Left ventricle myocardium inferior (tissue), 1 donor: ENCODE measurements around the gene TSPAN7. TPM values are rescaled to one million over a fixed set of nuclear protein-coding genes. Genes with fewer than 3 reads are reported as not detected.

Experiments used
- DNase-seq: peaks from one replicate; pipeline ENCODE4 v3.0.0-alpha.2; 2020
- H3K27ac ChIP-seq: fragments of 200-600 bp; replicated peaks from 2 replicates; pipeline ENCODE4 v1.8.0; 2021
- H3K27me3 ChIP-seq: fragments of 200-600 bp; 2 replicates; pipeline ENCODE4 v1.8.0; 2021; ENCODE audit warnings: low read depth
- H3K36me3 ChIP-seq: fragments of 200-600 bp; 2 replicates; pipeline ENCODE4 v1.8.0; 2021
- H3K4me1 ChIP-seq: fragments of 200-600 bp; 2 replicates; pipeline ENCODE4 v1.8.0; 2021
- H3K4me3 ChIP-seq: fragments of 200-600 bp; 2 replicates; pipeline ENCODE4 v1.8.0; 2021; ENCODE audit warnings: mild to moderate bottlenecking, moderate library complexity
- H3K9me3 ChIP-seq: fragments of 200-600 bp; replicated peaks from 2 replicates; pipeline ENCODE4 v1.8.0; 2021
- intact Hi-C: fragments of 100-400 bp; cut with micrococcal nuclease; formaldehyde crosslinking; loops from one replicate; pipeline ENCODE4 v1.11.0; 2022
- total RNA-seq: library from RNA; stranded (reverse); fragmentation: NEBNext Ultra II Directional; extraction: Animal tissue kit (Norgen Biotek cat#: 25700); gene quantifications from one replicate; pipeline ENCODE4 v1.2.1, GENCODE V29; 2021
- TF ChIP-seq, protein P1 (sequence below): fragments of 200-600 bp; IDR thresholded peaks from 2 replicates; pipeline ENCODE4 v1.8.0; 2021; ENCODE audit warnings: antibody characterized with exemption, mild to moderate bottlenecking, borderline replicate concordance
- donor health status: DM: no; HTN: yes; CAD: no; lungs with severe emphysema.

TSPAN7 gene
- total RNA-seq, 1 donor from 2014 or later, result 14.8 TPM

DNA sequence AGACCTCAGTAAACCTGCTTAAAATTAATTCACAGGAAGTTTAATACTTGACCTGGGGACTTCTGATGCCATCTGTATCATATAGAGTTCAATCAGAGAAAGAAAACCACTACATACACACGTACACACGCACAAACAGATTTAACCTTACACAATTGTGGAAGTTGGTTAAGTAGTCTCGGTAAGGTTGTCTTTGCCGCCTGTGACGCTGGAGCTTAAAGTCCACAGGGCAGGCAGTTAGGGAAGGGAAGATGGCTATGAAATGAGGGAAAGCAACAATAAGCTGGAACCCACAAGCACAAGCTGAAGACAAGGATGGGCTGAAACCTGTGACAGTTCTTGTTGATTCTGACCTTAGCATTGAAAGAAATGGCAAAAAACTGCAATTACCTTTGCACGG, 41.7 kb upstream of the TSPAN7 start:
- intact Hi-C loops, result no loop called here

DNA sequence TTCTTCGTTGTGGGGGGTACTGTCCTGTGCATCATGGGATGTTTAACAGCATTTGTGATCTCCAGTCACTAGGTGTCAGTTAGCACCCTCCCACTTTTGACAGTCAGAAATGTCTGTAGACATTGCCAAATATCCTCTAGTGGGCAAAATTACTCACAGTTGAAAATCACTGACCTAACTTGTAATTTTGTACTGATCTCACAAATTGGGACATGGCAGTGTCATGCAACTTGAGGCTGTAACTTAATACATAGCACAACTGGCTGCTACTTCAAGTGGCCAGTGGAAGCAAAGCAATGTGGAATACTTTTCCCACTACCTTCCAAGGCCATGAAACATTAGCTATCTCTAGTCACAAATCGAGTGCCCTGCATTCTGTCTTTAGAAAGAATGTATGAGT, 23.2 kb upstream of the TSPAN7 start:
- Histone ChIP-seq H3K9me3 (no peaks in the 10 kb centered on the region), H3K36me3 (no peaks in the 10 kb centered on the region), H3K4me3 (no peak overlapping the region), H3K27me3 (no peaks in the 10 kb centered on the region), H3K4me1 (no peaks in the 10 kb centered on the region), H3K27ac (no peak overlapping the region)
- TF ChIP-seq, protein P1, sequence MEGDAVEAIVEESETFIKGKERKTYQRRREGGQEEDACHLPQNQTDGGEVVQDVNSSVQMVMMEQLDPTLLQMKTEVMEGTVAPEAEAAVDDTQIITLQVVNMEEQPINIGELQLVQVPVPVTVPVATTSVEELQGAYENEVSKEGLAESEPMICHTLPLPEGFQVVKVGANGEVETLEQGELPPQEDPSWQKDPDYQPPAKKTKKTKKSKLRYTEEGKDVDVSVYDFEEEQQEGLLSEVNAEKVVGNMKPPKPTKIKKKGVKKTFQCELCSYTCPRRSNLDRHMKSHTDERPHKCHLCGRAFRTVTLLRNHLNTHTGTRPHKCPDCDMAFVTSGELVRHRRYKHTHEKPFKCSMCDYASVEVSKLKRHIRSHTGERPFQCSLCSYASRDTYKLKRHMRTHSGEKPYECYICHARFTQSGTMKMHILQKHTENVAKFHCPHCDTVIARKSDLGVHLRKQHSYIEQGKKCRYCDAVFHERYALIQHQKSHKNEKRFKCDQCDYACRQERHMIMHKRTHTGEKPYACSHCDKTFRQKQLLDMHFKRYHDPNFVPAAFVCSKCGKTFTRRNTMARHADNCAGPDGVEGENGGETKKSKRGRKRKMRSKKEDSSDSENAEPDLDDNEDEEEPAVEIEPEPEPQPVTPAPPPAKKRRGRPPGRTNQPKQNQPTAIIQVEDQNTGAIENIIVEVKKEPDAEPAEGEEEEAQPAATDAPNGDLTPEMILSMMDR, result no peak
- intact Hi-C loops, result no loop called here
- DNase-seq, result no peak

More for the DNA sequence above, 41.7 kb upstream of the TSPAN7 start:
- Histone ChIP-seq H3K4me1 (no peaks in the 10 kb centered on the region), H3K9me3 (no peaks in the 10 kb centered on the region), H3K36me3 (no peaks in the 10 kb centered on the region), H3K27ac (no peak overlapping the region), H3K4me3 (no peak overlapping the region), H3K27me3 (no peaks in the 10 kb centered on the region)
- DNase-seq, result no peak
- TF ChIP-seq, protein P1, result no peak

DNA sequence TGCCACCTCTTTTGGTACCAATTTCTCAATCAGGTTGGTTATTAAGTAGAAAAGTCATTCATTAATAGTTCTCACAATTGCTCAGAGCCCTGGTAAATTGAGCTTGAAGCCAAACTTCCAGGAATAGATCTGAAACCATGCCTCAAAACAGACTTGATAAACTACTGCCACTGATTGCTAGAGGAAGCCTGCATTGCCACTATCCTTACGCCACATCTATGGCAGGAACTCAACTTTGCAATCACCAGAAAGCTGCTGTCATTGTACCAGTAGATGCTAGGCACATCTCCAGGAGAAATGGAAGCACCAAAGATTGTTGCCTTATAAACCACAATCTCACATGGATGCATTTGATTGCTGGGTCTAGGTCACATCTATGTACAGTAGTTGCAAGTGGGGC, 21.6 kb upstream of the TSPAN7 start:
- DNase-seq, result no peak
- Histone ChIP-seq H3K27me3 (no peaks in the 10 kb centered on the region), H3K27ac (no peak overlapping the region), H3K36me3 (no peaks in the 10 kb centered on the region), H3K4me1 (no peaks in the 10 kb centered on the region), H3K9me3 (no peaks in the 10 kb centered on the region), H3K4me3 (no peak overlapping the region)
- TF ChIP-seq, protein P1, result no peak
- intact Hi-C loops, result no loop called here

DNA sequence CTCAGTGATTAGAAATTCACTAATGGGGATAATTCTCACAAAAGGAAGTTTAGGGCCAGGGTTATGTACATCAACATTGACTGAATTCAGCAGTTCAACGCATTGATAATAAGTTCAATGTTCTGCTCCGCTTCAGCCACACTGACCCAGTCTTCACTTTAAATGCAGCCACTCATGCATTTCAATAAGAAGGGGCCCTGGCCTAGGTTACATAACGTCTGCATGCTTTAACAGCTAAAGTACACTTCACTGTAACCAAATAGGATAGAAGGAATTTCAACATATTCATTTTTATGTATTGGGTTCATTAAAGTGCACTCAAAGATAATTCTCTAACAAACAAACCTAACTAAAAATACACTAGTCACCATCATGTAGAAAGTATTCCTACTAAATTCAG, 12.8 kb upstream of the TSPAN7 start:
- no peaks in the 10 kb centered on the region for H3K27me3 ChIP-seq
- no peak overlapping the region for H3K4me3 ChIP-seq
- TF ChIP-seq, protein P1, result no peak
- H3K36me3 ChIP-seq, result no peaks in the 10 kb centered on the region
- no peak for DNase-seq
- H3K27ac ChIP-seq, result no peak overlapping the region
- intact Hi-C loops, result no loop called here
- H3K9me3 ChIP-seq, result no peaks in the 10 kb centered on the region
- no peaks in the 10 kb centered on the region for H3K4me1 ChIP-seq

DNA sequence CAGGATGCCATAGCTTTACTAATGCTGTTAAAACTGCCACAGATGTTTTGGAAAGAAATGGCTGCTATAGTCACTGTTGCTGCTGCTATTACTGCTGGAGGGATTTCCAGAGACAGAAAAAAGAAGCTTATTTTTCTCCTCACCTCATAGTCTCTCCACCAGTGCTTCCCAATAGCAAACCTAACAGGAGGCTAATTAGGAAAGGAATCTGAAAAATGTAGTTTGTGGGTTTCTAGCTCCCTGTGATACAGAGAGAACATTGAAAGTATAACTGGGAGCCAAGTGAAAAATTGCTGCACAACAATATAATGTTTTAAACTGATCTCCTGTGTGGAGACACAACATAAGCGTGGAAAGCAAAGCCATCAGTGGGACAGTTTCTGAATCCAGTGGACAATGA, 8.6 kb upstream of the TSPAN7 start:
- Histone ChIP-seq H3K27ac (no peak overlapping the region), H3K27me3 (no peaks in the 10 kb centered on the region), H3K36me3 (no peaks in the 10 kb centered on the region), H3K4me1 (no peaks in the 10 kb centered on the region), H3K9me3 (no peaks in the 10 kb centered on the region), H3K4me3 (no peak overlapping the region)
- DNase-seq, result no peak
- intact Hi-C loops, result no loop called here
- TF ChIP-seq, protein P1, result no peak

DNA sequence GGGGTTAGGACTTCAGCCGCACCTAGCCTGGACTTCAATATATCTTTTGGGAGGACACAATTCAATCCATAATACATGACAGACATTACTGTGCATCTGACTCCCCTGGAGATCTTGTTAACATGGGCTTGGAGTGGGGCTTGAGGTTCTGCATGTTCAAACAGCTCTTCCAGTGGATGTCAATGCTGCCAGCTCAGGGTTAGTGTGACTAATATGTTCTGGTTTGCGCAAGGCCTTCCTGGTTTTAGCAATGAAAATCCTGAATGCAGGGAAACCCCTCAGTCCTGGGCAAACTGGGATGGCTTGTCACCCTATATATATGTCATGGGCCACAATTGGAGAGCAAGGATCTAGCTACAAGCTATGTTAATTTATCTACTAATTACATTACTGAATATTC, 2.7 kb upstream of the TSPAN7 start:
- no peak for DNase-seq
- intact Hi-C loops, result no loop called here
- H3K4me3 ChIP-seq, result no peak overlapping the region
- peaks cover 6% of the 10 kb centered on the region for H3K4me1 ChIP-seq
- TF ChIP-seq, protein P1, result no peak
- no peaks in the 10 kb centered on the region for H3K36me3 ChIP-seq
- no peaks in the 10 kb centered on the region for H3K9me3 ChIP-seq
- H3K27me3 ChIP-seq, result no peaks in the 10 kb centered on the region
- no peak overlapping the region for H3K27ac ChIP-seq
